ENCODE measurements around the gene LRCOL1. TPM values are rescaled to one million over a fixed set of nuclear protein-coding genes. Genes with fewer than 3 reads are reported as not detected.

Gene LRCOL1
- total and polyA plus RNA-seq, 2 of the 8 experiments (the other 6 are each of a cell fraction or from before 2014, with no cell fraction given): not detected

- no peak for DNase-seq (ENCODE audit: low read depth in 1 of 2, low spot score in 2 of 2)
- WGBS, 2 experiments (ENCODE audit: extremely low coverage in 1 of 2, insufficient coverage in 1 of 2, insufficient read length in 1 of 2, insufficient replicate concordance in 2 of 2, low coverage in 1 of 2, low lambda C conversion rate in 2 of 2, missing lambda C conversion rate in 1 of 2): 87% methylated on average over 19 of the region's 19 CpGs; no CpG with 5 or more reads in 1 of the 2 experiments
- FAIRE-seq: no peak
- ChIA-PET POLR2A (ENCODE audit: partially characterized antibody) (interaction anchor here (0.7 to 0.8 kb wide), 2 partner anchors 26 to 29 kb away, joined by 3 read pairs; no protein-coding TSS in a partner anchor), CTCF (ENCODE audit: partially characterized antibody) (interaction anchor here (0.5 to 1.0 kb wide), 3 partner anchors 28 to 1704 kb away, joined by 3 to 4 read pairs (median 3); no protein-coding TSS in a partner anchor)
- no peak overlapping the region for H3K27ac ChIP-seq (ENCODE audit: low read depth, low read length)
- H2BK15ac ChIP-seq (ENCODE audit: low read length): no peak overlapping the region
- no peak overlapping the region for H2BK12ac ChIP-seq (ENCODE audit: low read depth, low read length)
- peaks cover 0 to 4% (median 0%) of the 10 kb centered on the region in 4 experiments; a peak in 1 of 7 replicates for H3K4me1 ChIP-seq (replicated peaks in 1 of 4; ENCODE audit: control insufficient read depth in 3 of 4, insufficient read depth in 4 of 4, low read length in 3 of 4)
- no peak overlapping the region for H2AK5ac ChIP-seq (ENCODE audit: low read depth, low read length)
- H3K9me3 ChIP-seq (ENCODE audit: insufficient read depth in 2 of 2, low read depth in 1 of 2, low read length in 1 of 2): peaks cover 0 to 12% of the 10 kb centered on the region in 2 experiments; a peak in 1 of 4 replicates
- no peak overlapping the region for H2AFZ ChIP-seq (ENCODE audit: low read length)
- no peaks in the 10 kb centered on the region for H3K23me2 ChIP-seq (ENCODE audit: low read depth, low read length)
- H3K23ac ChIP-seq (ENCODE audit: insufficient read length): no peak overlapping the region
- no peak overlapping the region for H3K14ac ChIP-seq (ENCODE audit: insufficient read length)
- H3K4me2 ChIP-seq (ENCODE audit: insufficient read depth in 1 of 2, low read depth in 2 of 2, low read length in 2 of 2): no peak overlapping the region
- H2BK20ac ChIP-seq (ENCODE audit: low read length): no peak overlapping the region
- no peak overlapping the region for H2BK5ac ChIP-seq (ENCODE audit: low read depth, low read length)
- peaks cover 47 to 90% (median 84%) of the 10 kb centered on the region in 4 experiments for H3K27me3 ChIP-seq (replicated peaks in 1 of 4; ENCODE audit: control insufficient read depth in 3 of 4, extremely low read depth in 1 of 4, insufficient read depth in 3 of 4, low read length in 3 of 4)
- no peak overlapping the region for H2BK120ac ChIP-seq (replicated peaks; ENCODE audit: low read depth, low read length)
- H4K5ac ChIP-seq (ENCODE audit: insufficient read length, low read depth, low read length): no peak overlapping the region
- H4K20me1 ChIP-seq (replicated peaks in 1 of 2; ENCODE audit: control insufficient read depth in 1 of 2, insufficient read depth in 2 of 2, low read length in 2 of 2): peaks cover 0 to 6% of the 10 kb centered on the region in 2 experiments
- H3K36me3 ChIP-seq (ENCODE audit: control insufficient read depth in 2 of 4, insufficient read depth in 4 of 4, low read length in 3 of 4): no peaks in the 10 kb centered on the region
- no peak overlapping the region for H3K4me3 ChIP-seq (ENCODE audit: extremely low read depth in 1 of 4, insufficient read depth in 2 of 4, low read depth in 3 of 4, low read length in 4 of 4)
- no peak overlapping the region for H4K91ac ChIP-seq (replicated peaks; ENCODE audit: insufficient read length, low read length)
- no peak overlapping the region for H3K9ac ChIP-seq (replicated peaks in 1 of 4; ENCODE audit: extremely low read depth in 1 of 4, low read depth in 3 of 4, low read length in 3 of 4)
- H3K79me1 ChIP-seq (ENCODE audit: low read depth, low read length): no peaks in the 10 kb centered on the region
- H4K8ac ChIP-seq (ENCODE audit: extremely low read depth, insufficient read depth, low read length): no peak overlapping the region
- no peaks in the 10 kb centered on the region for H3K79me2 ChIP-seq (ENCODE audit: control insufficient read depth in 1 of 2, insufficient read depth in 2 of 2, low read length in 2 of 2)
- no peak overlapping the region for H3K18ac ChIP-seq (ENCODE audit: extremely low read depth, low read length)
- H3K56ac ChIP-seq (replicated peaks; ENCODE audit: insufficient read length, low read depth, low read length): no peak overlapping the region
- no peak overlapping the region for H3K4ac ChIP-seq (replicated peaks; ENCODE audit: insufficient read length, low read depth, low read length)
- TF ChIP-seq JUND (IDR thresholded peaks at IDR 0.05; ENCODE audit: low read length) (no peak), EGR1 (IDR thresholded peaks at IDR 0.05; ENCODE audit: borderline replicate concordance, low read depth, low read length) (no peak), MAX (IDR thresholded peaks at IDR 0.05) (no peak), RXRA (IDR thresholded peaks at IDR 0.05; ENCODE audit: insufficient read depth, low read depth, low read length) (no peak), EZH2 (IDR thresholded peaks at IDR 0.05; ENCODE audit: low read depth, low read length, severe bottlenecking) (no peak), CBX8 (IDR thresholded peaks at IDR 0.05; ENCODE audit: borderline replicate concordance, low read depth, low read length) (no peak), SP4 (IDR thresholded peaks at IDR 0.05; ENCODE audit: low read length) (no peak), PHF8 (conservative IDR thresholded peaks at IDR 0.05; ENCODE audit: low read depth, low read length) (no peak), TAF1 (IDR thresholded peaks at IDR 0.05; ENCODE audit: low read depth, low read length) (no peak), BCL11A (IDR thresholded peaks at IDR 0.05; ENCODE audit: low read depth in 2 of 2, low read length in 2 of 2) (no peak), NANOG (IDR thresholded peaks at IDR 0.05; ENCODE audit: insufficient read depth, low read depth, low read length, poor library complexity, severe bottlenecking) (no peak)
Observed at GRCh38 chr12:132588821-132589669, 21.3 kb downstream of the LRCOL1 start.

Data from H1 (cell line).